ENCODE measurements around the gene ACOXL.

DNA sequence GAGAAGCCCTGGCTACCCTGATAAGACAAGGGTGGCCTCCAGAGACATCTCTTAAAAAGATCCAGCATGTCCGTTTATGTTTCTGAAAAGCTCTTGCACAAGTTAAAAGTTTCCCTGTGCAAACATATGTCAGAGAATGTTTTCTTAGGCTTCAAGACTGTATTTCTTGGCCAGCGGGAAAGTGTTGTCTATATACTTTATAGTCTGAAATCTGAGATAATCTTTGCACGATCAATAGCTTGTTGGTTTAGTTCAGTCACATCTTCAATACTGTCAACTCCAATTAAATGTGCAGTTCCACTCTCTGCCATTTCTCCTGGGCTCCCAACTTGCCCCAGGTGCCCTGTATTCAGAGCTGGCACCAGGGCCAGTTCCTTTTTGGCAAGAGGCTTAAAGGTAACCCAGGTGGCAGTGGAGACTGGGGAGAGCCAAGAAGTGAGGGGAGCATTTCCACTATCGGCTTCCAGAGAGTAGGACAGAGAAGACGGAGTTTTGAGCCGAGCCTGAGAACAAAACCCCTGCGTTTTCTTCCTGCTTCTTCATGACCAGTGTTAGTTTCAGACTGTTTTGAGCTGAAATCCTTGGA lies 64.4 kb downstream of the ACOXL start:
- TF ChIP-seq, protein P1, sequence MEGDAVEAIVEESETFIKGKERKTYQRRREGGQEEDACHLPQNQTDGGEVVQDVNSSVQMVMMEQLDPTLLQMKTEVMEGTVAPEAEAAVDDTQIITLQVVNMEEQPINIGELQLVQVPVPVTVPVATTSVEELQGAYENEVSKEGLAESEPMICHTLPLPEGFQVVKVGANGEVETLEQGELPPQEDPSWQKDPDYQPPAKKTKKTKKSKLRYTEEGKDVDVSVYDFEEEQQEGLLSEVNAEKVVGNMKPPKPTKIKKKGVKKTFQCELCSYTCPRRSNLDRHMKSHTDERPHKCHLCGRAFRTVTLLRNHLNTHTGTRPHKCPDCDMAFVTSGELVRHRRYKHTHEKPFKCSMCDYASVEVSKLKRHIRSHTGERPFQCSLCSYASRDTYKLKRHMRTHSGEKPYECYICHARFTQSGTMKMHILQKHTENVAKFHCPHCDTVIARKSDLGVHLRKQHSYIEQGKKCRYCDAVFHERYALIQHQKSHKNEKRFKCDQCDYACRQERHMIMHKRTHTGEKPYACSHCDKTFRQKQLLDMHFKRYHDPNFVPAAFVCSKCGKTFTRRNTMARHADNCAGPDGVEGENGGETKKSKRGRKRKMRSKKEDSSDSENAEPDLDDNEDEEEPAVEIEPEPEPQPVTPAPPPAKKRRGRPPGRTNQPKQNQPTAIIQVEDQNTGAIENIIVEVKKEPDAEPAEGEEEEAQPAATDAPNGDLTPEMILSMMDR (IDR thresholded peaks at IDR 0.05; ENCODE audit: low read length) = no peak
- no peak for TF ChIP-seq EZH2 (IDR thresholded peaks at IDR 0.05; ENCODE audit: borderline replicate concordance, low read length)
